GM23338 (cell line): ENCODE measurements around the gene ROBO1.

Source experiments
- CREB1 ChIP-seq: fragments of 250-450 bp; sonication (Bioruptor Pico); IDR thresholded peaks from 2 replicates; pipeline ENCODE4 v1.5.0; 2020; ENCODE audit warnings: low read depth, mild to moderate bottlenecking, moderate library complexity
- CTCF ChIP-seq, 2 experiments: fragments of 200-600 bp in 1 of 2; sonication (generic) in 1 of 2; conservative IDR thresholded peaks; 2 replicates each; pipeline versions ENCODE4 v1.5.1 to v1.6.1; 2016 to 2017; ENCODE audit warnings: antibody characterized with exemption in 2 of 2, low read depth in 2 of 2, mild to moderate bottlenecking in 2 of 2, moderate library complexity in 1 of 2
- EZH2 ChIP-seq: fragments of 200-600 bp; sonication (generic); IDR thresholded peaks from one replicate; pipeline ENCODE4 v1.8.0; 2017; ENCODE audit warnings: antibody characterized with exemption, mild to moderate bottlenecking, low read depth; ENCODE audit not compliant: unreplicated experiment
- EZH2phosphoT487 ChIP-seq: fragments of 200-600 bp; sonication (generic); IDR thresholded peaks from one replicate; pipeline ENCODE4 v1.8.1; 2018; ENCODE audit warnings: antibody characterized with exemption; ENCODE audit not compliant: unreplicated experiment
- POLR2AphosphoS5 ChIP-seq: IDR thresholded peaks from 2 replicates; pipeline ENCODE4 v1.6.1; 2016; ENCODE audit warnings: antibody characterized with exemption, low read depth

GRCh38 chr3:79005084-79005483, 762.7 kb downstream of the ROBO1 start:
- TF ChIP-seq CTCF (conservative IDR thresholded peaks at IDR 0.05; ENCODE audit: low read depth in 2 of 2) (no peak), EZH2phosphoT487 (no peak), CREB1 (CRISPR knock-in tag) (no peak), EZH2 (no peak), POLR2AphosphoS5 (no peak)
